H1 (cell line): ENCODE data around the gene TECTB. TPM values are rescaled to one million over a fixed set of nuclear protein-coding genes. Genes with fewer than 3 reads are reported as not detected.

ENCODE experiments used
- ZNF274 ChIP-seq: IDR thresholded peaks from 2 replicates; pipeline ENCODE4 v1.7.0; 2012; ENCODE audit warnings: low read length, borderline replicate concordance; ENCODE audit errors: extremely low read depth
- polyA plus RNA-seq, 7 experiments: library from polyadenylated mRNA; depleted of rRNA in 3 of 7; stranded (reverse) in 5 of 7; unstranded in 2 of 7; fragments of >200 nt in 5 of 7; fragments of 200-250 nt in 2 of 7; gene quantifications; 1 replicate in 5 of 7; 2 replicates in 1 of 7; 4 replicates in 1 of 7; pipeline versions ENCODE4 v1.2.1 to v1.2.3, GENCODE V29; 2011 to 2013; ENCODE audit warnings: missing spikeins in 2 of 7, mixed read lengths in 2 of 7
- total RNA-seq: library from RNA; stranded (reverse); fragmentation: NEBNext Ultra II Directional; extraction: Animal tissue kit (Norgen Biotek cat#: 25700); gene quantifications from 2 replicates; pipeline ENCODE4 v1.2.1, GENCODE V29; 2021
- TF ChIP-seq, protein P1 (sequence below): IDR thresholded peaks from 2 replicates; pipeline ENCODE4 v1.6.1; 2012; ENCODE audit warnings: inconsistent platforms

The TECTB gene
- total and polyA plus RNA-seq, 2 of the 8 experiments (the other 6 are each of a cell fraction or from before 2014, with no cell fraction given): not detected

DNA sequence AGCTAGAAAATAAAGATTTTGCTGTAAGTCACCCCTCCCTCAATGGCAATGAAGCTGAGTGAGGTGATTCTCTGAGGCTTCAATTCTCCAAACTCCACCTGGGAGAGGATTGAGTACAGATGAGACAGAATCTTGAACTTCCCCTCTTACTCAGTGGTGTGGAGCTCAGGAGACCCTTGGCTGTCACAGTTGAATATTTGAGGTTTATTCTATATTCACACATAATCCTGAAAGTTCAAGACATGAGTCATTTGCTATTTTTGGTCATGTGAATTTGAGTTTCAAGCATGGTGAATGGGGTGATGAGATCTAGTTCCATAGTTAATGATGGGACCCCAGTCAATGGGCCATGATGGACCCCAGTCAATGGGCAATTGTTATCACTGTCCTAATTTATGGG is 13.9 kb upstream of the TECTB start (continued):
- TF ChIP-seq, protein P1, sequence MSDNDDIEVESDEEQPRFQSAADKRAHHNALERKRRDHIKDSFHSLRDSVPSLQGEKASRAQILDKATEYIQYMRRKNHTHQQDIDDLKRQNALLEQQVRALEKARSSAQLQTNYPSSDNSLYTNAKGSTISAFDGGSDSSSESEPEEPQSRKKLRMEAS: no peak
- TF ChIP-seq ZNF274: no peak
- TF ChIP-seq, all 59 proteins: peak for 0
